Type B pancreatic cell (in vitro differentiated cells): ENCODE data around the gene CASZ1. TPM values are rescaled to one million over a fixed set of nuclear protein-coding genes. Genes with fewer than 3 reads are reported as not detected.

Experiments used
- DNase-seq: peaks from one replicate; pipeline ENCODE4 v3.0.0; 2021; ENCODE audit warnings: mixed read lengths; ENCODE audit not compliant: unreplicated experiment; ENCODE audit errors: extremely low spot score
- H3K27ac Mint-ChIP-seq: 2 replicates; pipeline ENCODE4 v1.8.0; 2021; ENCODE audit warnings: mild to moderate bottlenecking, mixed read lengths
- H3K27me3 Mint-ChIP-seq: 2 replicates; pipeline ENCODE4 v1.8.0; 2021; ENCODE audit warnings: mixed read lengths
- H3K36me3 Mint-ChIP-seq: 2 replicates; pipeline ENCODE4 v1.8.0; 2021; ENCODE audit warnings: mixed read lengths
- H3K4me1 Mint-ChIP-seq: one replicate; pipeline ENCODE4 v1.8.0; 2021; ENCODE audit warnings: mixed read lengths; ENCODE audit not compliant: unreplicated experiment
- H3K4me3 Mint-ChIP-seq: 2 replicates; pipeline ENCODE4 v1.8.0; 2021; ENCODE audit warnings: mild to moderate bottlenecking, mixed read lengths
- H3K9me3 Mint-ChIP-seq: 2 replicates; pipeline ENCODE4 v1.8.0; 2021; ENCODE audit warnings: mixed read lengths
- CTCF ChIP-seq: fragments of 200-600 bp; sonication (generic); conservative IDR thresholded peaks from 2 replicates; pipeline ENCODE4 v1.5.0; 2021; ENCODE audit warnings: antibody characterized with exemption, mild to moderate bottlenecking
- total RNA-seq: library from RNA; stranded (reverse); gene quantifications from 2 replicates; pipeline ENCODE4 v1.2.1, GENCODE V29; 2021; ENCODE audit warnings: low replicate concordance

CASZ1 gene
- total RNA-seq, 1 donor from 2014 or later: 15.7 TPM

- H3K27ac Mint-ChIP-seq: no peak overlapping the region
- DNase-seq: no peak
- no peaks in the 10 kb centered on the region for H3K4me1 Mint-ChIP-seq
- H3K4me3 Mint-ChIP-seq: no peak overlapping the region
- no peak for TF ChIP-seq CTCF
- H3K27me3 Mint-ChIP-seq: peaks cover 65% of the 10 kb centered on the region
- H3K9me3 Mint-ChIP-seq: no peaks in the 10 kb centered on the region
- no peaks in the 10 kb centered on the region for H3K36me3 Mint-ChIP-seq
Measured at GRCh38 chr1:10808441-10808840, 12.0 kb upstream of the CASZ1 start.

GRCh38 chr1:10806966-10807365 lies 10.5 kb upstream of the CASZ1 start:
- no peak for DNase-seq
- no peaks in the 10 kb centered on the region for H3K4me1 Mint-ChIP-seq
- no peak overlapping the region for H3K27ac Mint-ChIP-seq
- TF ChIP-seq CTCF: no peak
- H3K27me3 Mint-ChIP-seq: peaks cover 79% of the 10 kb centered on the region
- no peaks in the 10 kb centered on the region for H3K9me3 Mint-ChIP-seq
- H3K36me3 Mint-ChIP-seq: no peaks in the 10 kb centered on the region
- no peak overlapping the region for H3K4me3 Mint-ChIP-seq

GRCh38 chr1:10803971-10804820 lies 7.8 kb upstream of the CASZ1 start:
- no peaks in the 10 kb centered on the region for H3K4me1 Mint-ChIP-seq
- no peak for TF ChIP-seq CTCF
- DNase-seq: no peak
- peaks cover 85% of the 10 kb centered on the region for H3K27me3 Mint-ChIP-seq
- no peaks in the 10 kb centered on the region for H3K9me3 Mint-ChIP-seq
- no peak overlapping the region for H3K27ac Mint-ChIP-seq
- no peak overlapping the region for H3K4me3 Mint-ChIP-seq
- no peaks in the 10 kb centered on the region for H3K36me3 Mint-ChIP-seq

- no peaks in the 10 kb centered on the region for H3K9me3 Mint-ChIP-seq
- no peak for TF ChIP-seq CTCF
- no peak overlapping the region for H3K4me3 Mint-ChIP-seq
- no peak for DNase-seq
- peaks cover 85% of the 10 kb centered on the region for H3K27me3 Mint-ChIP-seq
- H3K27ac Mint-ChIP-seq: no peak overlapping the region
- H3K36me3 Mint-ChIP-seq: no peaks in the 10 kb centered on the region
- no peaks in the 10 kb centered on the region for H3K4me1 Mint-ChIP-seq
Measured at GRCh38 chr1:10802944-10803715, 6.7 kb upstream of the CASZ1 start.

GRCh38 chr1:10800778-10801177 lies 4.3 kb upstream of the CASZ1 start:
- Mint-ChIP-seq H3K9me3 (no peaks in the 10 kb centered on the region), H3K4me1 (no peaks in the 10 kb centered on the region), H3K27me3 (peaks cover 73% of the 10 kb centered on the region), H3K4me3 (no peak overlapping the region), H3K27ac (no peak overlapping the region), H3K36me3 (no peaks in the 10 kb centered on the region)
- no peak for DNase-seq
- TF ChIP-seq CTCF: no peak
